Panc1 (cell line): ENCODE data around the gene SERPINA3.

Experiments
- POLR2AphosphoS5 ChIP-seq: IDR thresholded peaks from 2 replicates; pipeline ENCODE4 v1.6.1; 2012; ENCODE audit warnings: mild to moderate bottlenecking, low read depth, low read length, moderate library complexity
- REST ChIP-seq, 2 experiments: IDR thresholded peaks; 2 replicates each; pipeline ENCODE4 v1.6.1; 2011 to 2012; ENCODE audit warnings: low read depth in 2 of 2, control low read depth in 1 of 2, low read length in 1 of 2, mild to moderate bottlenecking in 1 of 2, moderate library complexity in 1 of 2; ENCODE audit not compliant: insufficient read depth in 1 of 2
- SIN3A ChIP-seq: IDR thresholded peaks from 2 replicates; pipeline ENCODE4 v1.6.1; 2012; ENCODE audit warnings: low read depth, mild to moderate bottlenecking, low read length, moderate library complexity, borderline replicate concordance; ENCODE audit not compliant: insufficient read depth
- TF ChIP-seq, protein P1 (sequence below): fragments of 450-650 bp; IDR thresholded peaks from 2 replicates; pipeline ENCODE4 v1.5.1; 2017; ENCODE audit warnings: mild to moderate bottlenecking

DNA sequence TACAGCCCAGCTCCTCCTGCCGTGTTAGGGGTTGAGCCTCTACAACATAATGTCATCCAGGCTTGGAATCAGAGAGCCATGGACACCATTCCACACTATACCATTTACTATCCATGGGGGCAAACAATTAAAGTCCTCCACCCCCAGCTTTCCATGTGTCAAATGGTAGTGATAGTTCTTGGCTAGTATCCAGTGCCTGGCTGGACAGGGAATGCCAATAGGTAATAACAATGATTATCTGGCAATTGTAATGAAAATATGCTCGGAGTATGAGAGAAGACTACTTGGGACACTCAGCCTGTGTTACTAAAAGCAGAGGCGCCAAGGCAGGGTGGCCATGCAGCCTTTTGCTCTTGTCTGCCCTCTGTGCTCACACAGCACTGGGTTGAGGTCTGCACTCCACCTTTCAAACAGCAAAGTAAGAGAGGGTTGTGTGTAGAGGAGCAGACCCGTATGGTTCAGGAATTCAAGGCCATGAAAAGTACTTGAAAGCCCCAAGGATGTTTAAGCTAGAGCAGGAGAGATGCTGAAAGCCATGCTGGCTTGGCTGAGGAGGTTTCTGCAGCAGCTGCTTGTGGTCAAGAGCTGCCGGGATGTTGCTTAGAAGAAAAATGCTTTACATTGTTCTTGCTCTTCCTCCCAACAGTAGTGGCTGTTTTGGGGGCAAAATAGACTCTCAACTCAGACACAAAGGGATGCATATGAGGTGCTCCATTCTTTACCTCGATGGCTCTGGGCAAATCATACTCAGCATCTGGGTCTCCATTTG lies 10.6 kb downstream of the SERPINA3 start:
- TF ChIP-seq, protein P1, sequence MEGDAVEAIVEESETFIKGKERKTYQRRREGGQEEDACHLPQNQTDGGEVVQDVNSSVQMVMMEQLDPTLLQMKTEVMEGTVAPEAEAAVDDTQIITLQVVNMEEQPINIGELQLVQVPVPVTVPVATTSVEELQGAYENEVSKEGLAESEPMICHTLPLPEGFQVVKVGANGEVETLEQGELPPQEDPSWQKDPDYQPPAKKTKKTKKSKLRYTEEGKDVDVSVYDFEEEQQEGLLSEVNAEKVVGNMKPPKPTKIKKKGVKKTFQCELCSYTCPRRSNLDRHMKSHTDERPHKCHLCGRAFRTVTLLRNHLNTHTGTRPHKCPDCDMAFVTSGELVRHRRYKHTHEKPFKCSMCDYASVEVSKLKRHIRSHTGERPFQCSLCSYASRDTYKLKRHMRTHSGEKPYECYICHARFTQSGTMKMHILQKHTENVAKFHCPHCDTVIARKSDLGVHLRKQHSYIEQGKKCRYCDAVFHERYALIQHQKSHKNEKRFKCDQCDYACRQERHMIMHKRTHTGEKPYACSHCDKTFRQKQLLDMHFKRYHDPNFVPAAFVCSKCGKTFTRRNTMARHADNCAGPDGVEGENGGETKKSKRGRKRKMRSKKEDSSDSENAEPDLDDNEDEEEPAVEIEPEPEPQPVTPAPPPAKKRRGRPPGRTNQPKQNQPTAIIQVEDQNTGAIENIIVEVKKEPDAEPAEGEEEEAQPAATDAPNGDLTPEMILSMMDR = no peak
- no peak for TF ChIP-seq POLR2AphosphoS5
- TF ChIP-seq SIN3A = no peak
- TF ChIP-seq REST (IDR thresholded peaks at IDR 0.05; ENCODE audit: insufficient read depth in 1 of 2, low read depth in 2 of 2, low read length in 1 of 2) = no peak
